GM18873 (cell line): ENCODE measurements around the gene GSTK1.
"Not testable (repeated sequence)": the region's sequence is repeated elsewhere in the genome, so short reads cannot be mapped to it uniquely, and the experiment has no call there.

ENCODE experiments used
- ATAC-seq: cut with Tn5 transposase; IDR thresholded peaks from one replicate; pipeline ENCODE4 v1.9.1; 2021; ENCODE audit warnings: mild to moderate bottlenecking, moderate library complexity, moderate number of reproducible peaks; ENCODE audit not compliant: unreplicated experiment, low FRiP score

GSTK1 gene

GRCh38 chr7:143265017-143265693 is 1.9 kb downstream of the GSTK1 start:
- no peak for ATAC-seq

DNA sequence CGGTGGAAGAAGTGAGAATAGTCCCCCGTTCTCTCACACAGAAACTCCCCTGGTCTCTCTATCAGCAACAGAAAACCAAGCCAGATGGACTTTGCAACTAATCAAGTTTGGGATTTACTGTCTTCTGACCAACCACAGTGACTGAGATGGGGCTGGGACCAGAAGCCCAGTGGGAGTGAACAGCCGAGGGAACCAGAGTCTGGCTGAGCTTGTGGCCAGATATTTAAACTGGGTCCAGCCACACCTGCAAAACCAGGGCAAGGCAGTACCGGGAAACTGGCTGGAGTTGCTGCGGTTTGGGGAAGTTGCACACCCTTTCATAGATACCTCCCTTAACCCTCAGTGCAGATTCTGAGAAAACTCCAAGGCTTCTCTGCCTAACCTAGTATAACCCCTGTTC is 6.0 kb downstream of the GSTK1 start:
- ATAC-seq, result no peak

- ATAC-seq, result no peak
Observed at GRCh38 chr7:143271240-143271639, 8.0 kb downstream of the GSTK1 start.

- no peak for ATAC-seq
Observed at GRCh38 chr7:143272871-143273270, 9.6 kb downstream of the GSTK1 start.

GRCh38 chr7:143279186-143280098 is 16.2 kb downstream of the GSTK1 start:
- ATAC-seq, result no peak

- ATAC-seq, result no peak
Observed at GRCh38 chr7:143280160-143280559, 16.9 kb downstream of the GSTK1 start.

DNA sequence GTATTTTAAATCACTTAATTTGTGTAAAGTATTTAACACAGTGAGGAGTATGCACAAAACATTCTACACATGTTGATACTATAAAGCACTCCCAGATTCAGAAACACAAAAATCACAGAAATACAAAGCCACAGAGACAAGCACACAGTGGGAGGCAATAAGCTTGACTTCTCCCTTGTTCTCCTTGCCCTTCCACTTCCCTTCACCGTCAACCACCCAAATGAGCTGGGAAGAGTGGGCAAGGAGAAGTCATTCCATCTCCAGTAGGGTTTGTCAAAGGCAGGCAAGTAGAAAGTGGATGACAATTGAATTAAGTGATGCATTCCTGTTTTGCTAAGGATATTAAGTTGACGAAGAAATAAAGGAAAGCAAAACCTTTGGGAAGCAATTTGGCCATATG is 17.3 kb downstream of the GSTK1 start:
- ATAC-seq, result no peak

DNA sequence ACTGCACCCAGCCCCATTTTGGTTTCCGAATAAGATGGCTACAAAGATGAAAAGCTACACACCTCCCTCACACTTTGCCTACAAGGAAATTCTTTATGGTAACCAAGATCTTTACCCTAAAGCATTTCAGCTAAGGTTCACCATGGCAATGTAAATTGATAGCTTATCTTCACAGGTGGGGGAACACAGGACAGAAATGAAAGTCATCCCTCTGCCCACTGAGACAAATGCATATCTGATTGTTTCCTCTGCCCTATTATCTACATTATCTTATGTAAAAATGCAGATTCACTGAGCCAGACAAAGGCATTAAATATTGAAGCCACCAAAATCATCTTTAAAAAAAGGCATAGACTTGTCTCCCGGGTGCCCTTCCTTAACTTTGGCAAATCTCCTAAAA is 18.3 kb downstream of the GSTK1 start:
- no peak for ATAC-seq

GRCh38 chr7:143282124-143282523 is 18.9 kb downstream of the GSTK1 start:
- no peak for ATAC-seq

DNA sequence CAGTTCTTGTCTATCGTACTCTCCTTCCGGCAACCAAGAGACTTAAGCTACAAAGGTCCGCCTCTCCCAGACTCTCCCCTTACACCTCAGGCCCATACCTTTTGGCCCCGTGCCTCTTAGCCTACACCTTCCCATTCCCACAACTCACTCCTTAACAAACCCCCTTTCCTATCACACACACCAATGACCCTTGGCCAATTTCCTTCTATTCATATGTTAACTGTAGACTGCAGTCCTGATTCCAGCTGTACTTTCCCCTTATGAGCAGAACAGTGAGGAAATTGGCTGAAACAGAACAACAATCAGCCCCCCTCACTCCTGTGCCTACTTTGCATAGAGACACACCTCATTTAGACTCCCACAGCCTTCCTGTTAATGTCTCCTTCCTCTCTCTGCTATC is 20.1 kb downstream of the GSTK1 start:
- ATAC-seq, result no peak

GRCh38 chr7:143284591-143285469 is 21.6 kb downstream of the GSTK1 start, which contains the start of gene TMEM139:
Gene TMEM139 (plus strand): TSS chr7:143284958. CDS start chr7:143285958, 1,000 bp downstream.
- no peak for ATAC-seq

GRCh38 chr7:143285470-143285778 is 22.2 kb downstream of the GSTK1 start:
- no peak for ATAC-seq

- no peak for ATAC-seq
Observed at GRCh38 chr7:143285806-143286521, 22.7 kb downstream of the GSTK1 start.

GRCh38 chr7:143286522-143286890 is 23.3 kb downstream of the GSTK1 start:
- ATAC-seq, result no peak

- ATAC-seq, result no peak
Observed at GRCh38 chr7:143287339-143287934, 24.2 kb downstream of the GSTK1 start.

DNA sequence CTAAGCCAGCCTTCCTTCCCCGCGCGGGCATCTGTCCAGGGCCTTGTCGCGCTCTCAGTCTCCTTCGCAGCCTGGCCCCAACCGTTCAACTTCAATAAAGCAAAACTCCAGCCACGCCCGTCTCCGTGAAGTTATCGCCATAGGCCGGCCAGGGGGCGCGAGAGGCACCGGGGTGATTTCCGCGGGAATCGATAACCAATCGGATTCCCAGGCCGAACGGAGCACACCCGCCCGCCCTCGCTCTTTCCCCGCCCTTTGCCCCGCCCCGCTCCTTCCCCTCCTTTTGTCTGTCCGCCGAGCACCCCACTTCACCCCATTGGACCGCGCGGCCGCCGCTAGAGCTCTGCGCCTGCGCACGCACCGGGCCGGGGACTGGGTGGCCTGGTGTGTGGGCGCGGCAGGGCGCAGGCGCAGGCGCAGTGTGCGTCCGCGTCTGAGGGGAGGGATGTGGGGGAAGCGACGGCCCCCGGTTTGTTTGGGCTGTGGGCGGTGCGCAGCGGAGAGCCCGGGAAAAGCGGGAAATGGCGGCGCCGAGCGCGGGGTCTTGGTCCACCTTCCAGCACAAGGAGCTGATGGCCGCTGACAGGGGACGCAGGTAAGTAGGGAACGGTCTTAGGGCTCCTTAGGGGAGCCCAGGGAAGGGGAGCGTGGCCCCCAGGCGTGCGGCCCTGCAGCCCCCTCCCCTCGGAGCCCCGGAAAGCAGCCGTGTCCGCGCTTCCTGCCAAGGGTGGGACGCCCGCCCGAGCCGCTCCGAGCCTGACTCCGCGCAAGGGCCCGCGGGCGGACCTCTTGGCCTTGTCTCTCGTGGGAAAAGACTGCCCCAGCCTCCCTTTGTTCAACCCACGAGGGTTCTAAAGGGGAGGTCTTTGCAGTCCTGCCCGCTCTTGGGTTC is 24.9 kb downstream of the GSTK1 start, which contains the start of gene CASP2:
TSS of gene CASP2 (plus strand) at position 417 of the 892 bp plus-strand sequence. CDS start at position 522, 105 bp downstream.
- peak; percentile 80 for ATAC-seq

DNA sequence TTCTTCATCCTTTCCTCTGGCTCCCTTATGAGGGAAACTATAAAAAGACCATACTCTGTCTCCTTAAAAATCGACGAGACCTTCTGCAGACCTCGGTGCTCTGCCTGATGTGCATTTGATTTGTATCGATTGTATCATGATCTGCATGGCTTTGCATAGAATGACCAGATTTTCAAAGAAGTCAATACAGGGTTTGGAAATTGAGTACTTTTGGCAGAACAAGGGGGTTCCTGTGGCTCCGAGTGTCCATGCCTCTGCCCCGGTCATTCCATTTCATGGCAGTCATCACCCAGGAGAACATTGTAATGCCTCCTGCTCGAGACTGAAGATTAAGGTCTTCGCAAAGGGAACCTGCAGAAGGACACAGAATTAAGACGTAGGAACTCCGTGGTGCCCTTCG is 25.6 kb downstream of the GSTK1 start:
- no peak for ATAC-seq

- no peak for ATAC-seq
Observed at GRCh38 chr7:143289421-143289820, 26.2 kb downstream of the GSTK1 start.

DNA sequence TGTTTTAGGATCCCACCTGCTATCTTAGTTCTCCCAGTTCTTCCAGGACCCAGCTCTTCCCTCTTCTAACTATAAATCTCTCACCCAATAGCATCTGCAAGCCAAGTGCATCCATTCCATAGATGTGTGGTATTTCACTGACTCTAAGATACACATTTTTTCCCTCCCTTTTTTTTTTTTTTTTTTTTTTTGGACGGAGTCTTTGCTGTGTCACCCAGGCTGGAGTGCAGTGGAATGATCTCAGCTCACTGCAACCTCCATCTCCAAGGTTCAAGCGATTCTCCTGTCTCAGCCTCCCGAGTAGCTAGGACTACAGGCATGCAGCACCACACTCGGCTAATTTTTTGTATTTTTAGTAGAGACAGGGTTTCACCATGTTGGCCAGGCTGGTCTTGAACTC is 26.6 kb downstream of the GSTK1 start:
- ATAC-seq, result not testable (repeated sequence)
